ENCODE results near the gene MACF1.

Gene MACF1

GRCh38 chr1:39412892-39413291 lies 208.4 kb downstream of the MACF1 start:
- peaks cover 38% of the 10 kb centered on the region for H3K4me1 Mint-ChIP-seq
- no peaks in the 10 kb centered on the region for H3K9me3 Mint-ChIP-seq
- no peaks in the 10 kb centered on the region for H3K27me3 Mint-ChIP-seq
- H3K4me3 Mint-ChIP-seq = no peak overlapping the region
- peaks cover 7% of the 10 kb centered on the region for H3K36me3 Mint-ChIP-seq (ENCODE audit: low read depth)
- no peak for ATAC-seq
- H3K27ac Mint-ChIP-seq = no peak overlapping the region
- DNase-seq = no peak

GRCh38 chr1:39413902-39414528 lies 209.5 kb downstream of the MACF1 start:
- Mint-ChIP-seq H3K4me3 (no peak overlapping the region), H3K4me1 (peaks cover 37% of the 10 kb centered on the region), H3K27me3 (no peaks in the 10 kb centered on the region), H3K9me3 (no peaks in the 10 kb centered on the region), H3K27ac (no peak overlapping the region), H3K36me3 (ENCODE audit: low read depth) (peaks cover 7% of the 10 kb centered on the region)
- DNase-seq = no peak
- no peak for ATAC-seq

GRCh38 chr1:39415553-39415952 lies 211.1 kb downstream of the MACF1 start:
- ATAC-seq (no peak), DNase-seq (no peak)
- H3K9me3 Mint-ChIP-seq = no peaks in the 10 kb centered on the region
- no peaks in the 10 kb centered on the region for H3K27me3 Mint-ChIP-seq
- H3K36me3 Mint-ChIP-seq (ENCODE audit: low read depth) = peaks cover 7% of the 10 kb centered on the region
- H3K4me1 Mint-ChIP-seq = peaks cover 33% of the 10 kb centered on the region
- peak overlapping the region; percentile 9 for H3K27ac Mint-ChIP-seq
- no peak overlapping the region for H3K4me3 Mint-ChIP-seq

DNA sequence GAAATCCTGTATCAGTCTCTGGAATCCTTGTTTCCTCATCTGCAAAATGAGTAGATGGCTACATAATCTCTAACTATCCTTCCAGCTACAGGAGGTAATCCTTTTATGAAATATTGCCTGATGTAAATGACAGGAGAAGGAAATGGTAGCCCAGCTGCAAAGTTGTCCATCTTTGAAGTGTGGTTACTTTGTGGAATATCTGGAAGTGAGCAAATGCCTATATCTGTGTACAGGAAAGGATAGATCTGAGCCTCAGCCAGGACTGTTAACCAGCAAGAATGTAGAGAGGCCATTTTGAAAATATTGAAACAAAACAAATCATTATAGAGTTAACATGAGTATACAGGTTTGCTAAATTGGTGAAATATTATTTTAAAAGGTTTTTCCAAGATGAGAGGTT lies 212.1 kb downstream of the MACF1 start:
- Mint-ChIP-seq H3K4me1 (peaks cover 23% of the 10 kb centered on the region), H3K36me3 (ENCODE audit: low read depth) (peaks cover 4% of the 10 kb centered on the region), H3K27ac (no peak overlapping the region), H3K27me3 (no peaks in the 10 kb centered on the region), H3K9me3 (no peaks in the 10 kb centered on the region), H3K4me3 (no peak overlapping the region)
- no peak for DNase-seq
- ATAC-seq = no peak

- Mint-ChIP-seq H3K4me3 (no peak overlapping the region), H3K27ac (no peak overlapping the region), H3K4me1 (peaks cover 13% of the 10 kb centered on the region), H3K9me3 (no peaks in the 10 kb centered on the region), H3K27me3 (no peaks in the 10 kb centered on the region), H3K36me3 (ENCODE audit: low read depth) (peaks cover 3% of the 10 kb centered on the region)
- ATAC-seq = no peak
- DNase-seq = no peak
Observed at GRCh38 chr1:39418236-39418635, 213.7 kb downstream of the MACF1 start.

- H3K9me3 Mint-ChIP-seq = no peaks in the 10 kb centered on the region
- H3K27me3 Mint-ChIP-seq = no peaks in the 10 kb centered on the region
- peaks cover 11% of the 10 kb centered on the region for H3K4me1 Mint-ChIP-seq
- no peak for DNase-seq
- H3K27ac Mint-ChIP-seq = no peak overlapping the region
- peaks cover 14% of the 10 kb centered on the region for H3K36me3 Mint-ChIP-seq (ENCODE audit: low read depth)
- no peak overlapping the region for H3K4me3 Mint-ChIP-seq
- peak; percentile 46 for ATAC-seq
Observed at GRCh38 chr1:39420493-39420892, 216.0 kb downstream of the MACF1 start.

- ATAC-seq (no peak), DNase-seq (no peak)
- H3K9me3 Mint-ChIP-seq = no peaks in the 10 kb centered on the region
- peaks cover 24% of the 10 kb centered on the region for H3K36me3 Mint-ChIP-seq (ENCODE audit: low read depth)
- peaks cover 12% of the 10 kb centered on the region for H3K4me1 Mint-ChIP-seq
- no peaks in the 10 kb centered on the region for H3K27me3 Mint-ChIP-seq
- H3K4me3 Mint-ChIP-seq = no peak overlapping the region
- H3K27ac Mint-ChIP-seq = no peak overlapping the region
Observed at GRCh38 chr1:39422614-39423013, 218.1 kb downstream of the MACF1 start.

DNA sequence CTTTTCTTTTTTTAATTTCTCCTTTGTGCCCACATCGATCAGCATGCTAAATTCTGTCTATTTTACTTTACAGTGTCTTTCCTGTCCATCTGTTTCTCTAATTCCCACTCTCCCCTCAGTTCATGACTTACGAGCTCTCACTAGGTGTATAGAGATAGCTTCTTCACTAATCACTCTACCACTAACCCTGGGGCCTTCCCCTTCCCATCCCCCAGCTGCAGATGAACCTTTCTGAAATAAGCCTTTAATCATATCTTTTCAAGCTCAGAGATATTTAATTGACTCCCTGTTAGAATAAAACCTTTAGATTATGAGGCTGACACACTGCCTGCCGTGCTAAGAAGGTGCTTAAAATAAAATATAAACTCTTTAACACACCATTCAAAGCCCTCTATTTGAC lies 220.7 kb downstream of the MACF1 start:
- H3K27ac Mint-ChIP-seq = peak overlapping the region; percentile 16
- ATAC-seq = no peak
- H3K27me3 Mint-ChIP-seq = no peaks in the 10 kb centered on the region
- no peaks in the 10 kb centered on the region for H3K9me3 Mint-ChIP-seq
- DNase-seq = no peak
- no peak overlapping the region for H3K4me3 Mint-ChIP-seq
- H3K4me1 Mint-ChIP-seq = peaks cover 6% of the 10 kb centered on the region
- H3K36me3 Mint-ChIP-seq (ENCODE audit: low read depth) = peaks cover 37% of the 10 kb centered on the region

- ATAC-seq (no peak), DNase-seq (no peak)
- no peak overlapping the region for H3K4me3 Mint-ChIP-seq
- peaks cover 2% of the 10 kb centered on the region for H3K4me1 Mint-ChIP-seq
- H3K36me3 Mint-ChIP-seq (ENCODE audit: low read depth) = peaks cover 42% of the 10 kb centered on the region
- no peaks in the 10 kb centered on the region for H3K9me3 Mint-ChIP-seq
- peak overlapping the region; percentile 13 for H3K27ac Mint-ChIP-seq
- H3K27me3 Mint-ChIP-seq = no peaks in the 10 kb centered on the region
Observed at GRCh38 chr1:39425634-39426033, 221.1 kb downstream of the MACF1 start.

DNA sequence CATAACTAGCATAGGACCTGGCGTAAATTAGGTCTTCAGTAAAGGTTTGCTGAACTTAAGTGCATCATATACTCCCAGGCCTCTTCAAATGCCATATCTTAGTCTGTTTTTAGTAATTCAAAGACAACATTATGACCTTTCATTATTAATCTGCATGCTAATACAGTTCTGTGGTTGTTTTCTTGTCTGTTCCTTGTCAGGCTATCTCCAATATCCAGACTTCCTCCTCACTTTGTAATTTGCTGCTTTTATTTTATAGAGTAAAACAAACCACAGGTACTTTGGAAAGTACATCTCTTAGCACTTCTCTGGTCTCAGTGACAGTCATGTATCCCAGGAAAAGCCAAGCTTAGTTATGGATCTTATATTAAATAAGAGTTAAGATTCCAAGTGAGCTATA lies 221.9 kb downstream of the MACF1 start:
- Mint-ChIP-seq H3K27ac (no peak overlapping the region), H3K27me3 (no peaks in the 10 kb centered on the region), H3K9me3 (no peaks in the 10 kb centered on the region), H3K36me3 (ENCODE audit: low read depth) (peaks cover 43% of the 10 kb centered on the region), H3K4me1 (peaks cover 1% of the 10 kb centered on the region), H3K4me3 (no peak overlapping the region)
- ATAC-seq = no peak
- no peak for DNase-seq

- Mint-ChIP-seq H3K9me3 (no peaks in the 10 kb centered on the region), H3K27me3 (no peaks in the 10 kb centered on the region), H3K27ac (no peak overlapping the region), H3K36me3 (ENCODE audit: low read depth) (peaks cover 46% of the 10 kb centered on the region), H3K4me3 (no peak overlapping the region), H3K4me1 (peaks cover 1% of the 10 kb centered on the region)
- ATAC-seq (no peak), DNase-seq (no peak)
Observed at GRCh38 chr1:39427374-39427773, 222.9 kb downstream of the MACF1 start.

- no peak overlapping the region for H3K27ac Mint-ChIP-seq
Observed at GRCh38 chr1:39427912-39428311, 223.4 kb downstream of the MACF1 start.

GRCh38 chr1:39431927-39432326 lies 227.4 kb downstream of the MACF1 start:
- Mint-ChIP-seq H3K4me1 (no peaks in the 10 kb centered on the region), H3K4me3 (no peak overlapping the region), H3K36me3 (ENCODE audit: low read depth) (peaks cover 57% of the 10 kb centered on the region), H3K9me3 (no peaks in the 10 kb centered on the region), H3K27ac (peak overlapping the region; percentile 16), H3K27me3 (no peaks in the 10 kb centered on the region)
- ATAC-seq (no peak), DNase-seq (no peak)

More at GRCh38 chr1:39427912-39428311, 223.4 kb downstream of the MACF1 start:
- ATAC-seq = no peak
- H3K4me1 Mint-ChIP-seq = peaks cover 1% of the 10 kb centered on the region
- H3K36me3 Mint-ChIP-seq (ENCODE audit: low read depth) = peaks cover 51% of the 10 kb centered on the region
- H3K27me3 Mint-ChIP-seq = no peaks in the 10 kb centered on the region
- H3K9me3 Mint-ChIP-seq = no peaks in the 10 kb centered on the region
- DNase-seq = no peak
- no peak overlapping the region for H3K4me3 Mint-ChIP-seq

GRCh38 chr1:39434797-39435395 lies 230.4 kb downstream of the MACF1 start:
- H3K27ac Mint-ChIP-seq = no peak overlapping the region
- ATAC-seq = no peak
- no peak for DNase-seq

GRCh38 chr1:39435597-39435996 lies 231.1 kb downstream of the MACF1 start:
- Mint-ChIP-seq H3K4me3 (no peak overlapping the region), H3K9me3 (no peaks in the 10 kb centered on the region), H3K4me1 (no peaks in the 10 kb centered on the region), H3K27me3 (no peaks in the 10 kb centered on the region), H3K36me3 (ENCODE audit: low read depth) (peaks cover 48% of the 10 kb centered on the region), H3K27ac (no peak overlapping the region)
- DNase-seq = no peak
- ATAC-seq = no peak

More at GRCh38 chr1:39434797-39435395, 230.4 kb downstream of the MACF1 start:
- Mint-ChIP-seq H3K27me3 (no peaks in the 10 kb centered on the region), H3K4me3 (no peak overlapping the region), H3K4me1 (no peaks in the 10 kb centered on the region), H3K9me3 (no peaks in the 10 kb centered on the region), H3K36me3 (ENCODE audit: low read depth) (peaks cover 51% of the 10 kb centered on the region)

Data from activated naive CD8-positive, alpha-beta T cell treated with anti-CD3 and anti-CD28 coated beads, Interleukin-2, amount 50 U/mL, for 24 hours (primary cell).